MM.1S (cell line): ENCODE results near the gene MSGN1.
"Not testable (repeated sequence)": the region's sequence is repeated elsewhere in the genome, so short reads cannot be mapped to it uniquely, and the experiment has no call there.

Experiments used
- DNase-seq: peaks from one replicate; pipeline ENCODE4 v3.0.0-alpha.2; 2015
- H2AFZ ChIP-seq: fragments of 300-600 bp; sonication (generic); 2 replicates; pipeline ENCODE4 v1.6.0; 2016; ENCODE audit warnings: antibody characterized with exemption, low read length
- H3F3A ChIP-seq: fragments of 300-600 bp; sonication (generic); 2 replicates; pipeline ENCODE4 v1.6.1; 2016; ENCODE audit warnings: mild to moderate bottlenecking, antibody characterized with exemption, low read length, moderate library complexity, mixed read lengths; ENCODE audit not compliant: insufficient read depth
- H3K27ac ChIP-seq: fragments of 300-600 bp; sonication (generic); 2 replicates; pipeline ENCODE4 v1.5.1; 2016; ENCODE audit warnings: mild to moderate bottlenecking, low read length
- H3K27me3 ChIP-seq: fragments of 300-600 bp; sonication (generic); replicated peaks from 2 replicates; pipeline ENCODE4 v1.6.0; 2016; ENCODE audit warnings: low read length; ENCODE audit not compliant: insufficient read depth
- H3K36me3 ChIP-seq: fragments of 300-600 bp; sonication (generic); replicated peaks from 2 replicates; pipeline ENCODE4 v1.6.1; 2016; ENCODE audit warnings: mild to moderate bottlenecking, low read length, mixed read lengths; ENCODE audit not compliant: insufficient read depth
- H3K4me1 ChIP-seq: fragments of 300-600 bp; sonication (generic); 2 replicates; pipeline ENCODE4 v1.6.1; 2016; ENCODE audit warnings: low read length, mixed read lengths
- H3K4me2 ChIP-seq: fragments of 300-600 bp; sonication (generic); 2 replicates; pipeline ENCODE4 v1.6.0; 2016; ENCODE audit warnings: low read depth, low read length
- H3K4me3 ChIP-seq: fragments of 300-600 bp; sonication (generic); 2 replicates; pipeline ENCODE4 v1.5.1; 2016; ENCODE audit warnings: low read length, mixed read lengths
- H3K79me2 ChIP-seq: fragments of 300-600 bp; sonication (generic); 2 replicates; pipeline ENCODE4 v1.6.1; 2016; ENCODE audit warnings: mixed run types, low read length, mixed read lengths
- H3K9ac ChIP-seq: fragments of 300-600 bp; sonication (generic); 2 replicates; pipeline ENCODE4 v1.6.1; 2016; ENCODE audit warnings: low read length, mixed read lengths
- H3K9me2 ChIP-seq: fragments of 300-600 bp; sonication (generic); replicated peaks from 2 replicates; pipeline ENCODE4 v1.6.1; 2016; ENCODE audit warnings: mild to moderate bottlenecking, low read length, mixed read lengths; ENCODE audit not compliant: insufficient read depth
- H3K9me3 ChIP-seq: fragments of 300-600 bp; sonication (generic); replicated peaks from 2 replicates; pipeline ENCODE4 v1.6.1; 2016; ENCODE audit warnings: mild to moderate bottlenecking, low read length, mixed read lengths; ENCODE audit not compliant: insufficient read depth
- H4K20me1 ChIP-seq: fragments of 300-600 bp; sonication (generic); 2 replicates; pipeline ENCODE4 v1.6.1; 2016; ENCODE audit warnings: mild to moderate bottlenecking, low read length, moderate library complexity, mixed read lengths; ENCODE audit not compliant: insufficient read depth
- CTCF ChIP-seq: fragments of 300-600 bp; sonication (generic); IDR thresholded peaks from 2 replicates; pipeline ENCODE4 v1.5.1; 2016; ENCODE audit warnings: antibody characterized with exemption, low read length, mixed read lengths
- EZH2 ChIP-seq: fragments of 300-600 bp; sonication (generic); optimal IDR thresholded peaks from 2 replicates; pipeline ENCODE3; 2017; ENCODE audit warnings: low read depth, mild to moderate bottlenecking, antibody characterized with exemption, low read length, mixed read lengths
- EZH2phosphoT487 ChIP-seq: fragments of 300-600 bp; sonication (generic); IDR thresholded peaks from 2 replicates; pipeline ENCODE4 v1.6.1; 2018; ENCODE audit warnings: antibody characterized with exemption, low read length

Gene MSGN1

GRCh38 chr2:17821080-17821479 is 4.8 kb downstream of the MSGN1 start:
- Histone ChIP-seq H3K36me3 (no peaks in the 10 kb centered on the region), H3K79me2 (no peaks in the 10 kb centered on the region), H3K4me3 (no peak overlapping the region), H3K9ac (no peak overlapping the region), H2AFZ (no peak overlapping the region), H3K4me2 (no peak overlapping the region), H3K4me1 (no peaks in the 10 kb centered on the region), H3K27me3 (no peaks in the 10 kb centered on the region), H3K9me2 (no peaks in the 10 kb centered on the region), H3K27ac (no peak overlapping the region), H3F3A (no peaks in the 10 kb centered on the region), H4K20me1 (no peaks in the 10 kb centered on the region), H3K9me3 (no peaks in the 10 kb centered on the region)
- no peak for DNase-seq
- no peak for TF ChIP-seq EZH2phosphoT487
- TF ChIP-seq CTCF, result no peak

- no peak overlapping the region for H3K27ac ChIP-seq
- DNase-seq, result no peak
- no peaks in the 10 kb centered on the region for H3K4me1 ChIP-seq
- H3K79me2 ChIP-seq, result no peaks in the 10 kb centered on the region
- H3K9me2 ChIP-seq, result no peaks in the 10 kb centered on the region
- no peaks in the 10 kb centered on the region for H3K27me3 ChIP-seq
- no peak for TF ChIP-seq EZH2phosphoT487
- TF ChIP-seq CTCF, result no peak
- no peak for TF ChIP-seq EZH2
- no peak overlapping the region for H3K4me2 ChIP-seq
- no peaks in the 10 kb centered on the region for H3K36me3 ChIP-seq
- no peak overlapping the region for H2AFZ ChIP-seq
- H3F3A ChIP-seq, result no peaks in the 10 kb centered on the region
- no peak overlapping the region for H3K9ac ChIP-seq
- no peaks in the 10 kb centered on the region for H3K9me3 ChIP-seq
- H3K4me3 ChIP-seq, result no peak overlapping the region
- H4K20me1 ChIP-seq, result no peaks in the 10 kb centered on the region
Measured at GRCh38 chr2:17821535-17822444, 5.5 kb downstream of the MSGN1 start.

GRCh38 chr2:17822445-17823117 is 6.3 kb downstream of the MSGN1 start:
- no peaks in the 10 kb centered on the region for H3K9me2 ChIP-seq
- no peak for DNase-seq
- no peak overlapping the region for H3K4me3 ChIP-seq
- H4K20me1 ChIP-seq, result no peaks in the 10 kb centered on the region
- no peaks in the 10 kb centered on the region for H3K27me3 ChIP-seq
- no peak overlapping the region for H3K4me2 ChIP-seq
- H3K79me2 ChIP-seq, result no peaks in the 10 kb centered on the region
- TF ChIP-seq EZH2 (no peak), EZH2phosphoT487 (no peak), CTCF (no peak)
- no peak overlapping the region for H3K27ac ChIP-seq
- no peaks in the 10 kb centered on the region for H3K36me3 ChIP-seq
- H3F3A ChIP-seq, result no peaks in the 10 kb centered on the region
- H2AFZ ChIP-seq, result no peak overlapping the region
- H3K4me1 ChIP-seq, result no peaks in the 10 kb centered on the region
- H3K9ac ChIP-seq, result no peak overlapping the region
- H3K9me3 ChIP-seq, result no peaks in the 10 kb centered on the region

GRCh38 chr2:17823646-17824045 is 7.4 kb downstream of the MSGN1 start:
- H3K27ac ChIP-seq, H3K4me3 ChIP-seq, H3K79me2 ChIP-seq, H3K27me3 ChIP-seq, H3K9me3 ChIP-seq, H3F3A ChIP-seq, H3K9ac ChIP-seq, H3K4me2 ChIP-seq, H4K20me1 ChIP-seq, H3K4me1 ChIP-seq, H2AFZ ChIP-seq, DNase-seq, H3K36me3 ChIP-seq, H3K9me2 ChIP-seq: not testable (repeated sequence)
